HG02943 (cell line): ENCODE data around the gene NAV2.

Experiments used
- ATAC-seq: cut with Tn5 transposase; IDR thresholded peaks from one replicate; pipeline ENCODE4 v1.9.1; 2021; ENCODE audit warnings: mild to moderate bottlenecking, low read depth, moderate library complexity; ENCODE audit not compliant: unreplicated experiment

Gene NAV2

GRCh38 chr11:19802773-19803293 is 90.2 kb downstream of the NAV2 start:
- no peak for ATAC-seq

GRCh38 chr11:19803506-19803998 is 90.9 kb downstream of the NAV2 start:
- no peak for ATAC-seq

- ATAC-seq, result no peak
Measured at GRCh38 chr11:19805376-19805775, 92.7 kb downstream of the NAV2 start.

- ATAC-seq, result no peak
Measured at GRCh38 chr11:19805827-19806226, 93.2 kb downstream of the NAV2 start.

GRCh38 chr11:19806251-19806650 is 93.6 kb downstream of the NAV2 start:
- ATAC-seq, result no peak

- no peak for ATAC-seq
Measured at GRCh38 chr11:19808076-19808911, 95.7 kb downstream of the NAV2 start.

- ATAC-seq, result no peak
Measured at GRCh38 chr11:19810852-19811251, 98.2 kb downstream of the NAV2 start.

- ATAC-seq, result no peak
Measured at GRCh38 chr11:19811380-19811779, 98.7 kb downstream of the NAV2 start.

GRCh38 chr11:19812096-19812495 is 99.5 kb downstream of the NAV2 start:
- ATAC-seq, result no peak

- ATAC-seq, result no peak
Measured at GRCh38 chr11:19812710-19813109, 100.1 kb downstream of the NAV2 start.

GRCh38 chr11:19813158-19813879 is 100.7 kb downstream of the NAV2 start:
- no peak for ATAC-seq

- ATAC-seq, result no peak
Measured at GRCh38 chr11:19814421-19814820, 101.8 kb downstream of the NAV2 start.

GRCh38 chr11:19816040-19816439 is 103.4 kb downstream of the NAV2 start:
- ATAC-seq, result no peak

- ATAC-seq, result no peak
Measured at GRCh38 chr11:19816817-19817216, 104.2 kb downstream of the NAV2 start.

- no peak for ATAC-seq
Measured at GRCh38 chr11:19817265-19817851, 104.7 kb downstream of the NAV2 start.

GRCh38 chr11:19817870-19818269 is 105.2 kb downstream of the NAV2 start:
- ATAC-seq, result no peak

- ATAC-seq, result no peak
Measured at GRCh38 chr11:19818619-19819018, 106.0 kb downstream of the NAV2 start.

GRCh38 chr11:19819148-19819547 is 106.5 kb downstream of the NAV2 start:
- ATAC-seq, result no peak

- ATAC-seq, result no peak
Measured at GRCh38 chr11:19820100-19820499, 107.5 kb downstream of the NAV2 start.

- no peak for ATAC-seq
Measured at GRCh38 chr11:19821412-19821875, 108.8 kb downstream of the NAV2 start.

GRCh38 chr11:19821993-19822392 is 109.4 kb downstream of the NAV2 start:
- ATAC-seq, result no peak
